ENCODE data around the gene CCDC71. TPM values are rescaled to one million over a fixed set of nuclear protein-coding genes. Genes with fewer than 3 reads are reported as not detected.

Gene CCDC71
- total RNA-seq, 2 donors from 2014 or later = 23.4 to 25.7 TPM

DNA sequence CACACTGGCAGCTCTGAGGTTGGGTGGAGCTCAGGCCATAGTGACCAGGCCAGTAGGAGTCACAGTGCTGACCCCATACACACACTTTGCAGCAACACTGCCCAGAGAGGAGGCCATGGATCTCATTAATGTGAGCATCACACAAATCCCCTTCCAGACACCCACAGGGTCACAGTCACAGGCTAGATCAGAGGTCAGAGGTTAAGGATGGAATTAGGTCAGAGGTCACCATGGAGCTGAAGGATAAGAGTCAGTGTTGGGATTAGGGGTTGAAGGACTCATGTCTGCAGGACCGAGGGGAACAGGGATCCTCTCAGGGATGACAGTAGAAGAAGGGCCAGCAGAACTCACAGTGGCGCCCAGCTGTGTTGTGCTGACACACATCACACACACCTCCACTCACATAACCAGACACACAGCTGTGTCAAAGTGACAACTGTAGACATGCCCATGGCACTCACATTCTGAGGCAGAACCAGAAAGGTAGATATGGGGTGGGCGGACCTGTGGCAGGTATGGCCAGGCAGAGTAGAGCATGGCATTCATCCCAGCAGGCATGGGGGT lies 12.7 kb downstream of the CCDC71 start:
- TF ChIP-seq, protein P1, sequence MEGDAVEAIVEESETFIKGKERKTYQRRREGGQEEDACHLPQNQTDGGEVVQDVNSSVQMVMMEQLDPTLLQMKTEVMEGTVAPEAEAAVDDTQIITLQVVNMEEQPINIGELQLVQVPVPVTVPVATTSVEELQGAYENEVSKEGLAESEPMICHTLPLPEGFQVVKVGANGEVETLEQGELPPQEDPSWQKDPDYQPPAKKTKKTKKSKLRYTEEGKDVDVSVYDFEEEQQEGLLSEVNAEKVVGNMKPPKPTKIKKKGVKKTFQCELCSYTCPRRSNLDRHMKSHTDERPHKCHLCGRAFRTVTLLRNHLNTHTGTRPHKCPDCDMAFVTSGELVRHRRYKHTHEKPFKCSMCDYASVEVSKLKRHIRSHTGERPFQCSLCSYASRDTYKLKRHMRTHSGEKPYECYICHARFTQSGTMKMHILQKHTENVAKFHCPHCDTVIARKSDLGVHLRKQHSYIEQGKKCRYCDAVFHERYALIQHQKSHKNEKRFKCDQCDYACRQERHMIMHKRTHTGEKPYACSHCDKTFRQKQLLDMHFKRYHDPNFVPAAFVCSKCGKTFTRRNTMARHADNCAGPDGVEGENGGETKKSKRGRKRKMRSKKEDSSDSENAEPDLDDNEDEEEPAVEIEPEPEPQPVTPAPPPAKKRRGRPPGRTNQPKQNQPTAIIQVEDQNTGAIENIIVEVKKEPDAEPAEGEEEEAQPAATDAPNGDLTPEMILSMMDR (conservative IDR thresholded peaks at IDR 0.05) = no peak
- H3K9me3 ChIP-seq (ENCODE audit: control insufficient read depth, low read length) = no peaks in the 10 kb centered on the region
- H3K27me3 Mint-ChIP-seq (ENCODE audit: insufficient read depth) = peaks cover 24% of the 10 kb centered on the region

DNA sequence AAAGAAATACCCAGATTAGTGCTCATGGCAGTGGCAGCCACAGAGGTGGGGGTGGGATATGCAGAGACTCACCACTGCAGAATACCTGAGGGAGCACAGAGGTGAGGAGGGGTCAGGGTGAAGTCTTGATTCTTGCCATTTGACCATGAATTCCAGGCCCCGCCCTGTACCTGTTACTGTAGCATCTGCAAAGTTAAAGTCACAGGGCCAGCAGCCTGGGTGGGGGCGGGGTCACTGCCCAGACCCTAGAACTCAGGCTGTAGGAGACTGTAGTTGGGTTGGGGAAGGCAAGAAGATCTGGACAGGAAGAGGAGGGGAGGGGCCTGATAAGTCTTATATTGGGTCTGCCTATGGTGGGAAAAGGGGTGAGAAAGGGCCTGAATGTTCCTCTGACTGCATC lies 14.5 kb downstream of the CCDC71 start:
- no peak overlapping the region for H3K4me3 Mint-ChIP-seq
- DNase-seq = no peak
- Histone ChIP-seq H3K27me3 (ENCODE audit: control insufficient read depth, insufficient read depth, low read length, poor library complexity, severe bottlenecking) (no peaks in the 10 kb centered on the region), H3K4me1 (ENCODE audit: control insufficient read depth, insufficient read depth, low read length) (no peaks in the 10 kb centered on the region), H3K9ac (ENCODE audit: extremely low read depth, low read length, poor library complexity, severe bottlenecking) (no peak overlapping the region), H3K36me3 (ENCODE audit: control insufficient read depth, insufficient read depth, low read length) (no peaks in the 10 kb centered on the region), H3K9me3 (ENCODE audit: control insufficient read depth, low read length) (no peaks in the 10 kb centered on the region), H3K4me3 (ENCODE audit: low read length) (no peak overlapping the region), H3K27ac (ENCODE audit: low read depth, low read length) (no peak overlapping the region)
- H3K27ac Mint-ChIP-seq = no peak overlapping the region
- TF ChIP-seq, protein P1 (conservative IDR thresholded peaks at IDR 0.05) = no peak
- no peaks in the 10 kb centered on the region for H3K4me1 Mint-ChIP-seq
- no peaks in the 10 kb centered on the region for H3K9me3 Mint-ChIP-seq
- peaks cover 24% of the 10 kb centered on the region for H3K27me3 Mint-ChIP-seq (ENCODE audit: insufficient read depth)
- H3K36me3 Mint-ChIP-seq (ENCODE audit: low read depth) = no peaks in the 10 kb centered on the region
- WGBS, 2 experiments (ENCODE audit: insufficient coverage in 1 of 2, insufficient read length in 1 of 2) = 80 to 90% methylated on average over 1 to 2 of the region's 2 CpGs

More for the DNA sequence above, 12.7 kb downstream of the CCDC71 start:
- Mint-ChIP-seq H3K4me3 (no peak overlapping the region), H3K36me3 (ENCODE audit: low read depth) (no peaks in the 10 kb centered on the region), H3K27ac (no peak overlapping the region), H3K9me3 (no peaks in the 10 kb centered on the region), H3K4me1 (no peaks in the 10 kb centered on the region)
- H3K27me3 ChIP-seq (ENCODE audit: control insufficient read depth, insufficient read depth, low read length, poor library complexity, severe bottlenecking) = no peaks in the 10 kb centered on the region
- H3K36me3 ChIP-seq (ENCODE audit: control insufficient read depth, insufficient read depth, low read length) = no peaks in the 10 kb centered on the region
- WGBS, 2 experiments (ENCODE audit: insufficient coverage in 1 of 2, insufficient read length in 1 of 2) = 88 to 100% methylated on average over 1 to 3 of the region's 3 CpGs
- DNase-seq = no peak
- H3K9ac ChIP-seq (ENCODE audit: extremely low read depth, low read length, poor library complexity, severe bottlenecking) = no peak overlapping the region
- H3K4me1 ChIP-seq (ENCODE audit: control insufficient read depth, insufficient read depth, low read length) = no peaks in the 10 kb centered on the region
- H3K27ac ChIP-seq (ENCODE audit: low read depth, low read length) = no peak overlapping the region
- no peak overlapping the region for H3K4me3 ChIP-seq (ENCODE audit: low read length)

DNA sequence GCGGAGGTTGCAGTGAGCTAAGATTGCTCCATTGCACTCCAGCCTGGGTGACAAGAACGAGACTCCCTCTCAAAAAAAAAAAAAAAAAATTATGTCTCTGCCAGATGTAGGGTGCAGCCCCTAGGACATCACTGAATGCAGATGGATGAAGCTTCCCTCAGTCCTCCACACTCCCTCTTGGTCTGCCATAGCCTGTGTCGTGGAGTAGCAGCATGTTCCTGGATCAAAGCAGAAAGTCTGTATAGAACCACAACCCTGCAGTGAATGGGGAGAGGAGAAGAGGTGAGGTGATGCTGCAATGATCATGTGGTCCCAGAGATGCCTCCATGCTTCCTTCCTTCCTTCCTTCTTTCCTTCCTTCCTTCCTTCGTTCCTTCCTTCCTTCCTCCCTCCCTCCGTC lies 18.0 kb downstream of the CCDC71 start:
- Mint-ChIP-seq H3K27ac (no peak overlapping the region), H3K4me3 (no peak overlapping the region), H3K9me3 (peaks cover 6% of the 10 kb centered on the region), H3K27me3 (ENCODE audit: insufficient read depth) (peaks cover 15% of the 10 kb centered on the region), H3K4me1 (no peaks in the 10 kb centered on the region), H3K36me3 (ENCODE audit: low read depth) (no peaks in the 10 kb centered on the region)
- H3K9me3 ChIP-seq (ENCODE audit: control insufficient read depth, low read length) = no peaks in the 10 kb centered on the region
- 80 to 87% methylated on average over 2 to 5 of the region's 5 CpGs for WGBS, 2 experiments (ENCODE audit: insufficient coverage in 1 of 2, insufficient read length in 1 of 2)
- no peaks in the 10 kb centered on the region for H3K27me3 ChIP-seq (ENCODE audit: control insufficient read depth, insufficient read depth, low read length, poor library complexity, severe bottlenecking)
- DNase-seq = no peak
- no peaks in the 10 kb centered on the region for H3K36me3 ChIP-seq (ENCODE audit: control insufficient read depth, insufficient read depth, low read length)
- H3K4me1 ChIP-seq (ENCODE audit: control insufficient read depth, insufficient read depth, low read length) = no peaks in the 10 kb centered on the region
- TF ChIP-seq, protein P1 (conservative IDR thresholded peaks at IDR 0.05) = no peak
- no peak overlapping the region for H3K4me3 ChIP-seq (ENCODE audit: low read length)
- no peak overlapping the region for H3K27ac ChIP-seq (ENCODE audit: low read depth, low read length)
- no peak overlapping the region for H3K9ac ChIP-seq (ENCODE audit: extremely low read depth, low read length, poor library complexity, severe bottlenecking)
